Endometrium (tissue), 2 donors: ENCODE results near the gene NOS3.

Source experiments
- FAIRE-seq: peaks from 2 replicates; lab custom pipeline; 2012; peaks lifted over from hg19 to GRCh38; lab: Jason Lieb, UNC
- donor health status: control.
- donor health status: control.

Gene NOS3

DNA sequence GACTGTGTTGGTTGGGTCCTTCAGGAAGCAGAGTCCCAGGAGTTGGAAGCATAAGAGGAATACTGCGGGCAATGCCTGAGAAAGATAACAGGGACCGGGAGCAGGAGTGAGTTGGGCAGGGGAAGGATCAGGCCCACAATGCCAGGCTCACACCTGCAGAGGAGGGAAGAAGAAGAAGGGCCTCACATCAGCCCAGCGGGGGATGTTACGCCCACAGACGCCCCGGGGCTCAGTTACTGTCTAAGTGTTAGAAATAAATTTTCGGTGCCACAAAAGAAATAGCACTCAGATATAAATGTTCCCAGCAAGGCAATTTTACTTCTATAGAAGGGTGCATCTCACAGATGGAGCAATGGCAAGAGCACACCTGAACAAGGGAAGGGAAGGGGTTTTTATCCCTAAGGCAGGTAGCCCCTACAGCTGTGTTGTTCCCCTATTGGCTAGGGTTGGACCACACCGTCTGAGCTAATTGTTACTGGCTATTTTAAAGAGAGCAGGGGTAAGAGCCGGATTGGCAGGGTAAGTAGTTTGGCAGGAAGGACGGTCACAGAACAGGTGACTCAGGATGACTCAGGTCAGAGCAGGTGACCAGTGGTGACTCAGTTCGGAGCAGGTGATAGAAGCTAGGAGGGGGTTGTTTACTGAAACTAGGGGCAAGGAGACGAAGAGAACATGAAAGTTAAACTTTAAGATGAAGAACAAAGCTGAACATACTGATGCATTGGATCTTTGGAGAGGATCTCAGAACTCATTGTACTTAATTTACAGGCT, at the start of gene NOS3:
Gene NOS3, plus strand, starts transcription at position 602 of the 771 bp plus-strand sequence. CDS start 2,787 bp downstream, outside the sequence.
- FAIRE-seq = no peak

DNA sequence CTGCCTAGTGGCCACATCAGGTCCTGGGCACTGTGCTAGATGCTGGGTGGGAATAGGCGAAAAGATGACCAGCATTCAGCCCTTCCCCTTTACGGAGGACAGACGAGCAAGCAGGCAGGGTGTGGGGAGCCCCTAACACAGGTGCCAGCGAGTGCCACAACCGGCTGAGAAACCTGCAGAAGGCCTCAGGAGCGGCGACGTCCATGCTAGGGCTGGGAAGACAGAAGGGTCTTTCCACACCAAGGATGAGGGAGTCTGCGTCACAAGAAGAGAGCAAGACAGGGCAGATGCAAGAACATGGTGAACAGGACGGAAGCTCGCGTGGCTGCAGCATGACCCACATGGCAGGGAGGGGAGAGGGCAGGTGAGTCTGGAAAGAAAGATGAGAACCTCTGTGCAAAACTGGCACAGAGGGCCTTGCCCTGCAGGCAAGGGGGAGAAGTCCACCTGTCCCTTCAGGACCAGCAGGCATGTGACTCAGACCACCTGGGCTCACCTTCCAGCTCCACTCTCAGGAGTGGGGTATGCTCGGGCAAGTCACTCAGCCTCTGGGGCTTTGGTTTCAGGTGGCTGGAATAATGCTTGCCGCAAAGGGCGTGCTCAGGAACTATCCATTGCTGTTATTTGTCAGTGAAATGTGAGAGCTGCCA, 49.3 kb upstream of the NOS3 start:
- FAIRE-seq = no peak

DNA sequence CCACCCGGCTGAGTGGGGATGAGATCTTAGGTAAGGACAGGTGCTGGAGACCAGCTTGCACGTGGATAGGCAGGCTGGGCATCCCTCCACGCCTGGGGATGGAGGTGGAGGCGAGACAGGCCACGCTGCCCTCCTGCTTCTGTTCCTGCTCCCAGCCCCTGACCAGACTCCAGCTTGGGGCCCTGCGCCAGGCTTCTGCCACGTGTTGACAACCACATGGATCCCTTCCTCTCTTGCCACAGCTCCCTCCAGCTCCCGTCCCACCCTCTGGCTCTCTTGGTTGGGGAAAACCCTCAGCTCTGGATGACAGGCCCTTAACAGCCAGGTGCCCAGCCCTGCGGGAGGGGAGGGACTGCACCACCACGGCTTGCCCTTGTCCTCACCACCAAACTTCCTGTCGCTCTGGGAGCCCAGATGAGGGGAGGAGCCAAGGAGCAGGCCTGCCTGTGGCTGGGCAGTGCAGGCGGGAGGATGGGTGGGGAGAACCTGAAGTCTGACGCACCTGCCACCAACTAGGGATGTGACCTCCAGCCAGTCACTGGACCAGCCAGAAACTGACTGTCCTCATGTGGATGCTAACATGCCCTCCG, 48.7 kb upstream of the NOS3 start:
- FAIRE-seq = no peak

DNA sequence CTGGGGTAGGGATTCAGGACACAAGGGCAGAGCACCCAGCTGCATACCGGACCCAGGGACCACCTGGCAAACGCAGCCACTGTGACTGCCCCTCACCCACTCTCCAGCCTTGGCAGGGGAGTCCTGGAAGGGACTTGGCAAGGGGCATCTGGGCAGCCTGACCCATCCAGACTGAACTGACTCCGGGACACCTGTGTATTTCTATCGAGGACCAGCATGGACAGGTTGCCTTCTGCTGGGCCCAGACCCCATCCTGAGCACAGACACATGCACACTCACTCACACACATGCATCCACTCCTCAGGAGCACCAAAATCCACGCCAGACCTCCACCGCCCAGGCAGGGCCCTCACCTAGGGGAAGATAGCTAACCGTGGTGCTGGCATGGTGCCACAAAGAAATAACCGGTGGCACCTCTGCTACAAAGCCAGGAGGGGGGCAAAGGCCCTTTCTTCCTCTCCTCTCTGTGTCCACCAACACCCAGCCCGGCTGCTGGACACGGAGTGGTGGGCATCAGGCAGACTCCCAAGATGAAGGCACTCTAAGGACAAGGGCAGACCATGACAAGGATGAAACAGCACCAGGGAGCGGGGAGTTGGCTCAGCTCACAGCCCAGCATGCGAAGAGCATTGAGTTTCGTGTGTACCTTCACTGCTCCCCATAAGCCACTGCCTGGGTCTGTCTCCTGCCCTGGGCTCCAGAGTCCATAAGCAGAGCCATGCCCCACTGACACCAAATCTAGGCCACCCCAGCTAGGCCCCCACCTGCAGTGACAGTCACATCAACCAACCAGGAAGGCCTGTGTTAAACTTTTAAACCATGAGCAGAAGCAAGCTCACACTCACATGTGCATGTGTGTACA, 48.0 kb upstream of the NOS3 start:
- FAIRE-seq = no peak

DNA sequence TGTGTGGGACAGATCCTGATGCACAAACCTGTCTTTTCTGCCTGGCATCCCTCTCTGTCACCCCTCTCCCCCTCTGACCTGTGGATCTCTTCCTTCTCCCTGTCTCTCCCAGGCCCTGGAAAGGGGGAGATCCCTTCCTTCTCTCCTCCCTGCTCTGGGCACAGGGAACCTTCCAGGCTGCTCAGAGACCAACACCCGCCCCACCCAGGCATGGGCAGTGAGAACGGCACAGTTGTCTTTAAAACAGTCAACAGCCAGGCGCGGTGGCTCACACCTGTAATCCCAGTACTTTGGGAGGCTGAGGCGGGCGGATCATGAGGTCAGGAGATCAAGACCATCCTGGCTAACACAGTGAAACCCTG, 47.4 kb upstream of the NOS3 start:
- no peak for FAIRE-seq

DNA sequence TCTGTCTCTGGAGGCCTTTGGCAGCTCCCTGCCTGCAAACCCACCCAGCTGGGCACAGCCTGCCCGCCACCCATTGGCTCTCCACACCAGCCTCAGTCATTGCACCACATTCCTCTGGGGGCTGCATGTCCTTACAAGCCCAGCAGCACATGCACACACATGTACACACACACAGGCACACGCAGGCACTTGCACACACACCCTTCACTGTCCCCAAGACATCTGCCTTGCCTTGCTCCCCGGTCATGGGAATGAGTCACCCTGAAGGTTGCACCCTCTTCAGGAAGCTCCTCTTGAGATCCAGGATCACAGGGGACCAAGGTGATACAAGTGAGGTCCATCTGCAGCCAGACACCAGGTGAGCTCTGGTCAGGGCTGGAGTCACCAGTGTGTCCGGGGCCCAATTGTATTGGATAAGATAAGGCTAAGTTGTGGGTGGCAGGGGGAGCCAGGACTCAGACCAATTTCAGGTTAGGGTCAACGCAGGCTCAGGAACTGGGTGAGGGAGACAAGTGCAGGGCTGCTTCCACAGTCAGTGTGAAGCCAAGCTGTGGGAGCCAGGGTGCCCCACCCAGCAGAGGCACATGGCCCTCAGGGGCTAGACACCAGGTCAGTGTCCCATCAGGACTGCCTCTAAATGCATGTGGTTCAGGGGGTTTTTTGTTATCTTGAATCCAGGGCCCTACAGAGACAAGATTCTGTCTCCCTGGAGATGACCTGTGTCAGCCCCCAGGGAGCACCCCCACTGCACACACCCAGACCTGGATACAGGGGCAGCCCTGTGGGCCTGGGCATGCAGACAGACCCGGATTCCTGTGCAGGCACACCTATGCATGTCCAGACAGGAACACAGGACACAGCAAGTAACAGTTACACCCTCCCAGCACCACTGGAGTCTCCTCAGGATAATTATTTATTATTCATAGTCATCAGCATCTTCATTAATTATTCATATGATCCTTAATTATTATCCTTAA, 46.5 kb upstream of the NOS3 start:
- no peak for FAIRE-seq

DNA sequence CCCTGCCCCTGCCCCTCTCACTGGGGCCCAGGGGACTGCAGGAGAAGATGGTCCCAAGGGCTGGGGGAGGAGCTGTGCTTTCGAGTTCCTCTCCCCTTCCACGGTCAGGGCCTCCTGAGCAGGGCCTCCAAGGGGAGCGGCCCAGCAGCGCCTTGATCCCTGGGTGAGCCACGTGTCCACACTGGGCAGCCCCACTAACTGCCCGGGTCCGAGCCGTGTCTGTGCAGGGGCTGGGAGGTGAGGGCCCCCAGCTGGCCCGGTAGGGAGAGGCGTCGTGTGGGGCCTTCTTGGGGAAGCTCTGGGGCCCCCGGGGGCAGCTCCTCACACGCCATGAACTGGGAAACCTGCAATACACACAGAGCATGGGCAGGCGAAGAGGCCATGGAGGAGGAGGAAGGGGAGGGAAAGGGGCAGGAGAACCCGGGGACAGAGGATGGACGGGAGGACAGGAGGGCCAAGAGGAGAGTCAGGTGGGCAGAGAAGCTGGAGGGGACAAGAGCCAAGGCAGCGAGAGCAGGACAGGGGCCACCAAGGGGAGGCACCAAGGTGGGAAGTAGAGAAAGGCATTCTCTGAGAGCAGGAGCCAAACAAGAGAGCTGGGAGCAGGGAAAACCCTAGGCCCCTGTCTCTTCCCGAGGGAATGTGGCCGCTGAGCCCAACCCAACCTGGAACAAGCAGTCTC, 45.5 kb upstream of the NOS3 start:
- FAIRE-seq = no peak

DNA sequence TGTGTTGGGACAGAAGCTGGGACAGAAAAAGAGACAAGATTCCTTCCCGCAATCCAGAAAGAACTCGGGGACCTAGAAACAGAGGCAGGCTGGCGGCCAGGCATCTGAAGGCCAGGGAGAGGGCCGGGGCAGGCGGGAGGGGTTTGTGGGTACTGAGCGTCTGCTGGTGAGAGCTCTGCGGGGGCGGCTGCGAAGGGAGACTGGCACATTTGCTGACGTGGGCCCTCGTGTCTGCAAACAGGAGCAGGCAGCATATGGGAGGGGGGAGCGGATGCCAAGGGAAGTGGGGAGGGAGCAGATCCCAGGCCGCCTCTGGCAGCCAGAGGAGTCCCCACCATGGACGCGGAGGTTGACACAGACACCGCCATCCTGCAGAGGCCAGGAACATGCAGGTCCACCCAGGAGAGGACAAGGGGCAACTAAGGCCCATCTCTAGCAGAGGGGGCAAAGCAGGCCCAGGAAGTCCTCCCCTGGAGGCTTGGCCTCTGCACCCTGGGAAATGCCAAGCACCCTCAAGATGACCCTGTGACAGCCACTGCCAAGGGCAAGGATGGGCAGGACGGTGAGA, 44.9 kb upstream of the NOS3 start:
- FAIRE-seq = no peak

DNA sequence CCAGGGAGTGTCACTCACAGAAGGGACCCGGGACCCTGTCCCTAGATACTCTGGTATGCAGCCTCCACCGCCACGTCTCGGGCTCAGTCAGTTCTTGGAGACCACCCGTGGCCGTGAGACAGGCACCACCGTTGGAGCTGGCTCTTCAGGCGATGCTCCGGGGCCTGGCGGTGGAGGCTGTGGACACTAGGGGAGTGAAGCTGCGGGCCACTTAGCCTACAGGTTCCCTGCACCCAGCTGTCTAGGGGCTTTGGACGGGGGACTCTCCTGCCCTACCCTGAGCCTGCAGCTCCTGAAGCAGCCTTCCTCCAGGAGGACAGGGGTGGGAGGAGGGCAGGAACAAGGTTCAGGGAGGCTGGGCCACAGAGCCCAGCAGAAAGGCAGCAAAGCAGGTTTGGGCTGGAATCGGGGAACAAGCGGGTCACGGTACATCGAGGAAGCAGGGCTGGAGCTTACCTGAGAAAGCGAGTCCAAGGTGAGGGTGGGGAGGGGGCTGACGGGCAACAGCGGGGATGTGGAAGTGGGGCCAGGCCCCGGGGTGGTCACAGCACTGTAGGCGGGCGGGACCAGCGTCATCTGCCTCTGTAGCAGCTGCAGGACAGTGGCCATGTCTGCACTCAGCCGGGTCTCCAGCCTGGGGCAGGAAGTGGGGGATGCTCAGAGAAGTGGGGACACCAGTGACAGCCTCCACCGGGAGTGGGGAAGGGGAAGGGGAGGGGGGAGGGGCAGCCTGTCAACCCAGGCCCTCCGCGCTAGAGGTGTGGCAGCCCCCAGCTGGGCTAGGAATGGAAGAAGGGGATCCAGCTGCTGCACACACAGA, 44.2 kb upstream of the NOS3 start:
- FAIRE-seq = no peak

DNA sequence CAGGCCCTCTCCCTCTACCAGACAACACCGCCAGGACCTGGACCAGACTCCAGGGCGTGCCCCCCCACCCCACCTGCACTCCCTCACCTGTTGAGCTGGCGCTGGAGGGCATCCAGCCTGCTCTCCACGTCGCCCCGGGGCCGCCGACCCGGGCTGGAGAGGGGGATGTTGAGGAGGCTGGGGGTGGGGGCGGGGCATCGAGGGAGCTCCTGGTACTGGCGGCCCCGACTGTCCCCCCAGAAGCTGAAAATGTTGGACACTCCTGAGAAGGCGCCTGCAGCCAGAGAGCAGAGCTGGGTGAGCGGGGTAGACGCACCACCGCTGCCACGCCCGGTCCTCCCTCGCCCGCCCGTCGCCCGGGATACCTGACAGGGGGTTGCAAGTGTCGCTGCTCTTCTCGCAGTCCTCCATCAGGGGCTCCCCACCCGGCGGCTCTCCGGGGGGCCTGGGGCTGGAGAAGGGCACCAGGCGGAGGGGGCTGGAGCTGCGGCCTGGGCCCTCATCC, 43.5 kb upstream of the NOS3 start:
- FAIRE-seq = no peak

DNA sequence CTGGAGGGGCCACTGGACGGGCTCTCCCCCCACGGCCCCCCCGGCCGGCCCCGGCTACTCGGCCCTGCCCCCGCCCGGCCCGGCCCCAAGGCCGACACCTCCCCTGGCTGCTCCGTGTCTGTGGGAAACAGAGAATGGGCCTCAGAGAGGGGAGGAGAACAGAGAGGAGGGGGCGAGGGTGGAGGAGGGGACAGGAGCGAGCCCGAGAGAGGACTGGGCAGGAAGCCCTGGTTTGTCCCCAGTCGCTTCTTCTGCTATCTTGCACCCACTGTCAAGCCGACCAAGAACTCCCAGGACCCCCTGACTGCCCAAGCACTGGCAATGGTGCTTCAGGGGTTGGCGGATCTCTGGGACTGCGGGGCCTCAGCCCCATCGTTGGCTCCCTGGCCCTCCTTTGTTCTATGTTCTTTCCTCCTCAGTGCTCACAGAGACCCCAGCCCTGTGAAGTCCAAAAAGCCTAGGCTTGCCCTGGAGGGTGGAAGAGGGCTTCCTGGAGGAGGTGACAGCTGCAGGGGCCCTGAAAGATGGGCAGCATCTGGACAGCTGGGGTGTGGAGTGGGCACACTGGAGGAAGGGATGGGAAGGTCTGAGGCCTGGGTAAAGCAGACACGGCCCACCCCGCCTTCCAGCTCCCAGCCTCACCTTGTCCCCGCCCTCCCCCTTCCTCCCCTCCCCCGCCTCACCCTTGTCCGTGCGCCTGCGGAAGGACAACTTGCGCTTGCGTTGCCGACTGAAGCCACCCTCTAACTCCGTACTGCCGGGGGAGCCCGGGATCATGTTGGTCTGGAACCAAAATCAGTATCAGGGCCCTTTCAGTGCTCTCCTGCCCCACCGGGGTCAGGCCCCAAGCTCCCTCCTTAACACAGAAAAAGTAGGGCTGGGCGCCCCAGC, 42.8 kb upstream of the NOS3 start:
- FAIRE-seq = no peak

DNA sequence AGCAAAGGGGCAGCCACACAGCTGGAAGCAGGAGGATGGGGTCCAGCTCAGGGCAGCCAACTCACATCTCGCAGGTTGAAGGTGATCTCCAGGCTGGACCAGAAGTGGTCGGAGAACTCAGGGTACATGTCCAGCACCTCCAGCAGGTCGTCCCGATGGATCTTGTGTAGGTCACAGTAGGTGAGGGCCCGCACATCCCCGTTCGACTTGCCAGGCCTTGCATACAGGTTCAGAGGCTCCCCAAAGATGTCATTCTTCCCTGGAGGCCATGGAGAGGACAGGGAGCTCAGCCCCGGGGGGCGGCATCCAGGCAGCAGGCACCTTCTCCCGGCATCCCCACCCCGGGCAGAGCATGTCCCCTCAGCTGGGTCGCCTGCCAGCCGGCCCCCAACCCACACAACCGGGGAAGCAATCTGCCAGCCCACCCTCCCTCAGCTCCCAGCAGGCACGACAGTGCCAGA, 42.0 kb upstream of the NOS3 start:
- no peak for FAIRE-seq

DNA sequence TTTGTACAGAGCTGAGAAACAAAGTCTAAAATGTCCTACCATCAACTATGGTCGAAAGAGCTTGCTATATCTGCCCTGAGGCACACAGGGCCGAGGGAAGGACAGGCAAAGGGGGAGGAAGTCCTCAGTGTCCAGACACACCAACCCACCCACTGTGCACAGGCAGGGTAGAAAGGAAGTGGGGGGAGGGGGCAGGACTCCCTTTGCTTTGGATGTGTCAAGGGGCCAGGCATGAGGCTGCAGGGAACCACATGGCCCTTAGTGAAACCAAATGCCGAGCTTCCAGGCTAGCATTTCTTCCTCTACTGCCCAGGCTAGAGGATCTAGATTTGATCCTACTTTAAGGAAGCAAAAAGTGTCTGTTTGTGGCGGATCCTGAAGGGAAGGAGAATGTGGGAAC, 41.3 kb upstream of the NOS3 start:
- no peak for FAIRE-seq

DNA sequence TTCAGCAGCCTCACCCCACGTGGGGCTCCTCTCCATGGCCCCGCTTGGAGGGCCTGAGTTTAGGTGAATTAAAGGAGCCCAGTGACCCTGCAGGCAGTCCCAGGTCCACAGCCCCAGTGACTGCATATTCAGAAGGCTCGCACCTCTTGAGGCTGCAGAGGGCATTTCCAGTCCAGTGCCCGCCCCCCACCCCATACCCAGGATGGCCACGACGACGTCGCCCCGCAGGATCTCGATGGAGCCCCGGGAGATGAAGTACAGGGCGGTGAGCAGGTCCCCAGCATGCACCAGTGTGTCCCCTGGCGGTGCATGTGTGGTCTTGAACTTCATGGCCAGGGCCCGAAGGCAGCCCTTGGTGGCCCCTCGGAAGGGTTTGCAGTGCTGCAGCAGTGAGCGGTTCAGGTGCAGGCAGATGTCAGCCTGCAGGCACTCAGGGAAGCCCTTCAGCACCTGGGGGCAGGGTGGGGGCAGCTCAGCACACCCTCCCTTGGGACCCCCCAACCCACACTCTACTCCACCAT, 40.8 kb upstream of the NOS3 start:
- FAIRE-seq = no peak

DNA sequence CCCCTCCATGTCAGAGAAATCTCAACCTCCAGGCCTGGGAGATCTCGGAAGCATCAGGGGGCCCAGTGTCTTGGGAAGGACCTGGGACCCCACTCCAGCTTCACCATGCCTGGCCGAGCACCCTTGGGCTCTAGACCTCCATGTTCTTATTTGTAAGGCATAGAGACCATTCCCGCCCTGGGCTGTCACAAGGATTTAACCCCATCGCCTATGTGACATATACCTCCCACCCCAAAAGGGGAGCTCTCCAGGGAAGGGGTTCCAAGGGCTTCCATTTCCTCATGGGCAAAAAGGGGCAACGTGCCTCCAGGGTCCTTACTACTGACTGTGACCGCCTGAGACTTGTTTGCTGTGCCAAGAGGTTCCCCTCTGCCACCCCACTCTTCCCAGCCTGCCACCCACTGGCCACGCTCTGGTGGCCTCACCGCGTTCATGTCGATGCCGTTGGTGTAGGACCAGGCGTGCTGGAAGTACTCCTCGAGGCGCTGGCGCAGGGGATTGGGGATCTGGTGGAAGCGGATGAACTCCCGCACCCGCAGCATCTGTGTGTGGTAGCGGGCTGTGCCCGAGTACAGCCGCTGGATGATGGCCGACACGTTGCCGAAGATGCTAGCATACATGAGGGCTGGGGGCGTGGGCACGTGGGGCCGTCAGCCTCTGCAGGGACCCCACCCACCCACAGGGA, 40.2 kb upstream of the NOS3 start:
- FAIRE-seq = no peak

DNA sequence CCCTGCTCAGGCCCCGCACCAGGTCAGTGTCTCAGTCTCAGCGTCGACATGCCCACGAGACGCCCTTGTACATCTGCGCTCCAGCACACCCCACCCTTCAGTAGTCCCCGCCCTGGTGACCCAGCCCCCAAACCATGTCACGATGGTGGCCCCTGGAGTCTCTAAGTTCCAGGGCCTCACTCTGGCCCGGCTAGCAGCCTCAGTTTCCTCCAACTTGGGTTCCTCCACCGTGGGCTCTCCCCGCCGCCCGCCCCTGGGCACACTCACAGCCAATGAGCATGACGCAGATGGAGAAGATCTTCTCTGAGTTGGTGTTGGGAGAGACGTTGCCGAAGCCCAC, 39.7 kb upstream of the NOS3 start:
- no peak for FAIRE-seq

DNA sequence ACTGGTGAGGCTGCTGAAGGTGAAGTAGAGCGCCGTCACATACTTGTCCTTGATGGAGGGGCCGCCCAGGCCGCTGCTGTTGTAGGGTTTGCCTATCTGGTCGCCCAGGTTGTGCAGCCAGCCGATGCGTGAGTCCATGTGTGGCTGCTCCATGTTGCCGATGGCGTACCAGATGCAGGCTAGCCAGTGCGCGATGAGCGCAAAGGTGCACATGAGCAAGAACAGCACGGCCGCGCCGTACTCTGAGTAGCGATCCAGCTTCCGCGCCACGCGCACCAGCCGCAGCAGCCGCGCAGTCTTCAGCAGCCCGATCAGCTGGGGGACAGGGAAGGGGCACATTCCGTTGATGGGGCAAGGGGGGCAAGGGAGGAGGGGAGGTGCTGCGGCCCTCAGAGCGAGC, 39.3 kb upstream of the NOS3 start:
- FAIRE-seq = no peak
